Liver (tissue), 9 donors: ENCODE measurements around the gene ACTR10. TPM values are rescaled to one million over a fixed set of nuclear protein-coding genes. Genes with fewer than 3 reads are reported as not detected.

Experiments used
- DNase-seq: peaks from one replicate; pipeline ENCODE4 v3.0.0-alpha.2; 2017; ENCODE audit warnings: low spot score
- H3K27ac ChIP-seq, 2 donors: one replicate each; pipeline ENCODE4 v1.7.0; 2013; ENCODE audit warnings: inconsistent platforms in 2 of 2, low read length in 2 of 2, control low read depth in 1 of 2, low read depth in 1 of 2, mild to moderate bottlenecking in 1 of 2
- H3K27me3 ChIP-seq, 4 donors: one replicate each; pipeline versions ENCODE4 v1.6.1 to v1.7.0; 2013; ENCODE audit warnings: low read length in 3 of 4, inconsistent platforms in 1 of 4, mild to moderate bottlenecking in 1 of 4, moderate library complexity in 1 of 4; ENCODE audit not compliant: control insufficient read depth in 4 of 4, insufficient read depth in 4 of 4
- H3K36me3 ChIP-seq, 4 donors: one replicate each; pipeline versions ENCODE4 v1.6.1 to v1.7.0; 2013; ENCODE audit warnings: low read length in 3 of 4, mild to moderate bottlenecking in 3 of 4, low read depth in 1 of 4, moderate library complexity in 1 of 4; ENCODE audit not compliant: control insufficient read depth in 4 of 4, insufficient read depth in 3 of 4
- H3K4me1 ChIP-seq, 4 donors: one replicate each; pipeline versions ENCODE4 v1.6.1 to v1.7.0; 2013; ENCODE audit warnings: low read length in 3 of 4, mild to moderate bottlenecking in 3 of 4, moderate library complexity in 1 of 4; ENCODE audit not compliant: control insufficient read depth in 4 of 4, insufficient read depth in 4 of 4
- H3K4me3 ChIP-seq, 3 donors: one replicate each; pipeline versions ENCODE4 v1.6.1 to v1.7.0; 2013; ENCODE audit warnings: low read length in 3 of 3, control low read depth in 1 of 3, low read depth in 1 of 3, mild to moderate bottlenecking in 1 of 3
- H3K9ac ChIP-seq, 2 donors: one replicate each; pipeline ENCODE4 v1.7.0; 2013; ENCODE audit warnings: low read length in 2 of 2, mild to moderate bottlenecking in 2 of 2, moderate library complexity in 2 of 2, control low read depth in 1 of 2, low read depth in 1 of 2
- H3K9me3 ChIP-seq, 4 donors: one replicate each; pipeline versions ENCODE4 v1.6.1 to v1.7.0; 2013; ENCODE audit warnings: low read length in 3 of 4; ENCODE audit not compliant: control insufficient read depth in 4 of 4
- ATF3 ChIP-seq: IDR thresholded peaks from 2 replicates; pipeline ENCODE4 v1.6.1; 2016; ENCODE audit warnings: antibody characterized with exemption
- CTCF ChIP-seq: fragments of 150-350 bp; IDR thresholded peaks from 2 replicates; pipeline ENCODE4 v1.5.1; 2017; ENCODE audit warnings: improper control_type of control experiment, low read depth, low read length; ENCODE audit not compliant: missing input control
- EGR1 ChIP-seq, 2 donors: IDR thresholded peaks; 2 replicates each; pipeline ENCODE4 v1.6.1; 2016 to 2018; ENCODE audit warnings: antibody characterized with exemption in 2 of 2, low read depth in 2 of 2
- GABPA ChIP-seq, 2 donors: IDR thresholded peaks in 1 of 2; conservative IDR thresholded peaks in 1 of 2; 2 replicates each; pipeline ENCODE4 v1.6.1; 2016; ENCODE audit warnings: antibody characterized with exemption in 2 of 2, mild to moderate bottlenecking in 1 of 2, moderate library complexity in 1 of 2
- HNF4G ChIP-seq: IDR thresholded peaks from 2 replicates; pipeline ENCODE4 v1.6.1; 2016; ENCODE audit warnings: antibody characterized with exemption
- NR2F2 ChIP-seq: IDR thresholded peaks from 2 replicates; pipeline ENCODE4 v1.6.1; 2016; ENCODE audit warnings: antibody characterized with exemption
- RAD21 ChIP-seq, 2 donors: IDR thresholded peaks; 2 replicates each; pipeline ENCODE4 v1.6.1; 2016; ENCODE audit warnings: antibody characterized with exemption in 2 of 2, mild to moderate bottlenecking in 2 of 2
- REST ChIP-seq: IDR thresholded peaks from 2 replicates; pipeline ENCODE4 v1.6.1; 2016; ENCODE audit warnings: antibody characterized with exemption, mild to moderate bottlenecking
- RXRA ChIP-seq, 2 donors: IDR thresholded peaks; 2 replicates each; pipeline ENCODE4 v1.6.1; 2017 to 2018; ENCODE audit warnings: antibody characterized with exemption in 2 of 2, mild to moderate bottlenecking in 1 of 2
- TAF1 ChIP-seq: conservative IDR thresholded peaks from 2 replicates; pipeline ENCODE4 v1.6.1; 2016; ENCODE audit warnings: antibody characterized with exemption, mild to moderate bottlenecking
- ZBTB33 ChIP-seq: IDR thresholded peaks from 2 replicates; pipeline ENCODE4 v1.6.1; 2016; ENCODE audit warnings: antibody characterized with exemption
- WGBS: extraction: QIAGEN DNeasy Blood & Tissue Kit; methylation state at CpG from one replicate; pipeline ENCODE4 v1.1.7; 2013; 5-methylcytosine and 5-hydroxymethylcytosine counted together
- polyA plus RNA-seq, 2 donors: library from polyadenylated mRNA; stranded (reverse) in 1 of 2; unstranded in 1 of 2; fragments of 200-250 nt in 1 of 2; fragments of >200 nt in 1 of 2; fragmentation: Nextera tagmentation in 1 of 2; extraction: Ambion mirVana in 1 of 2; gene quantifications; one replicate each; pipeline versions ENCODE4 v1.2.1 to v1.2.3, GENCODE V29; 2013 to 2015
- total RNA-seq, 2 donors: library from RNA; depleted of rRNA; stranded (reverse); fragments of >200 nt; gene quantifications; one replicate each; pipeline ENCODE4 v1.2.3, GENCODE V29; 2014
- donor health status: healthy.
- donor health status: healthy.
- donor health status: healthy.
- donor health status: healthy.
- donor health status: healthy.

ACTR10 gene
- total and polyA plus RNA-seq, 4 donors = 19.2 to 42.0 (median 25.2) TPM

GRCh38 chr14:58150243-58150805 is 49.6 kb upstream of the ACTR10 start:
- Histone ChIP-seq H3K36me3 (no peaks in the 10 kb centered on the region), H3K27ac (no peak overlapping the region), H3K27me3 (no peaks in the 10 kb centered on the region), H3K9me3 (no peaks in the 10 kb centered on the region), H3K9ac (no peak overlapping the region), H3K4me1 (peaks cover 0 to 17% (median 14%) of the 10 kb centered on the region in 4 donors), H3K4me3 (no peak overlapping the region)
- WGBS = 85% methylated on average over 6 of the region's 6 CpGs
- DNase-seq = no peak
- TF ChIP-seq RAD21 (IDR thresholded peaks at IDR 0.05) (no peak), NR2F2 (no peak), RXRA (IDR thresholded peaks at IDR 0.05) (no peak), CTCF (no peak), ZBTB33 (no peak), EGR1 (IDR thresholded peaks at IDR 0.05; ENCODE audit: low read depth in 2 of 2) (no peak), HNF4G (no peak), GABPA (IDR thresholded peaks at IDR 0.05 in 1 of 2, conservative IDR thresholded peaks at IDR 0.05 in 1 of 2) (no peak), REST (no peak), TAF1 (no peak), ATF3 (no peak)

GRCh38 chr14:58151133-58152013 is 48.6 kb upstream of the ACTR10 start:
- TF ChIP-seq CTCF (no peak), REST (no peak)
- no peak overlapping the region for H3K9ac ChIP-seq
- no peaks in the 10 kb centered on the region for H3K9me3 ChIP-seq
- H3K36me3 ChIP-seq = no peaks in the 10 kb centered on the region
- WGBS = 2% methylated on average over 56 of the region's 56 CpGs
- no peaks in the 10 kb centered on the region for H3K27me3 ChIP-seq
- H3K4me3 ChIP-seq = peak overlapping the region; percentile 41 to 76 (median 72)
- peaks cover 0 to 17% (median 14%) of the 10 kb centered on the region in 4 donors for H3K4me1 ChIP-seq
- no peak for DNase-seq
- H3K27ac ChIP-seq = no peak overlapping the region
